Measurements from ENCODE around the gene CTCF. TPM values are rescaled to one million over a fixed set of nuclear protein-coding genes. Genes with fewer than 3 reads are reported as not detected.

The CTCF gene
- total and polyA plus RNA-seq, 4 donors, result 10.1 to 35.3 (median 15.5) TPM

- peak within 1 kb of the TSS; percentile 92 to 94 for H3K27ac ChIP-seq (ENCODE audit: low read depth in 1 of 2, low read length in 2 of 2)
- TF ChIP-seq YY1 (IDR thresholded peaks at IDR 0.05) (peak; percentile 10), NR2F2 (IDR thresholded peaks at IDR 0.05) (peak; percentile 71), EGR1 (IDR thresholded peaks at IDR 0.05; ENCODE audit: low read depth in 2 of 2) (no peak), REST (IDR thresholded peaks at IDR 0.05) (no peak), GABPA (IDR thresholded peaks at IDR 0.05 in 1 of 2, conservative IDR thresholded peaks at IDR 0.05 in 1 of 2) (peak in 1 of 2 donors; percentile 75), RXRA (IDR thresholded peaks at IDR 0.05) (no peak)
- H3K9me3 ChIP-seq (ENCODE audit: control insufficient read depth in 4 of 4, low read length in 3 of 4), result no peaks in the 10 kb centered on the region
- no peaks in the 10 kb centered on the region for H3K27me3 ChIP-seq (ENCODE audit: control insufficient read depth in 4 of 4, insufficient read depth in 4 of 4, low read length in 3 of 4)
- peak within 1 kb of the TSS; percentile 62 to 86 for H3K9ac ChIP-seq (ENCODE audit: low read depth in 1 of 2, low read length in 2 of 2)
- peak; percentile 81 for DNase-seq (ENCODE audit: low spot score)
- H3K36me3 ChIP-seq (ENCODE audit: control insufficient read depth in 4 of 4, insufficient read depth in 3 of 4, low read depth in 1 of 4, low read length in 3 of 4), result no peaks in the 10 kb centered on the region
- 4% methylated on average over 78 of the region's 78 CpGs for WGBS
- H3K4me1 ChIP-seq (ENCODE audit: control insufficient read depth in 4 of 4, insufficient read depth in 4 of 4, low read length in 3 of 4), result peaks cover 14 to 65% (median 45%) of the 10 kb centered on the region in 4 donors
- peak within 1 kb of the TSS; percentile 57 to 80 (median 70) for H3K4me3 ChIP-seq (ENCODE audit: low read depth in 1 of 3, low read length in 3 of 3)
Measured at GRCh38 chr16:67666559-67667452, 104.5 kb downstream of the CTCF start, which contains the start of the genes C16orf86 and ENKD1. TSS of gene C16orf86 (plus strand) at chr16:67666814. CDS start at chr16:67666971, 157 bp downstream. TSS of gene ENKD1 (minus strand) at chr16:67666750. CDS start at chr16:67666442, 308 bp downstream.

- Histone ChIP-seq H3K9ac (ENCODE audit: low read depth in 1 of 2, low read length in 2 of 2) (peak overlapping the region; percentile 62 to 86), H3K36me3 (ENCODE audit: control insufficient read depth in 4 of 4, insufficient read depth in 3 of 4, low read depth in 1 of 4, low read length in 3 of 4) (no peaks in the 10 kb centered on the region), H3K9me3 (ENCODE audit: control insufficient read depth in 4 of 4, low read length in 3 of 4) (no peaks in the 10 kb centered on the region), H3K27ac (ENCODE audit: low read depth in 1 of 2, low read length in 2 of 2) (peak overlapping the region; percentile 92 to 94), H3K27me3 (ENCODE audit: control insufficient read depth in 4 of 4, insufficient read depth in 4 of 4, low read length in 3 of 4) (no peaks in the 10 kb centered on the region), H3K4me1 (ENCODE audit: control insufficient read depth in 4 of 4, insufficient read depth in 4 of 4, low read length in 3 of 4) (peaks cover 16 to 61% (median 43%) of the 10 kb centered on the region in 4 donors), H3K4me3 (ENCODE audit: low read depth in 1 of 3, low read length in 3 of 3) (peak overlapping the region; percentile 57 to 80 (median 70))
- TF ChIP-seq FOXA2 (IDR thresholded peaks at IDR 0.05), result no peak
- no peak for TF ChIP-seq JUND (IDR thresholded peaks at IDR 0.05)
- TF ChIP-seq ATF3 (IDR thresholded peaks at IDR 0.05), result no peak
- TF ChIP-seq TAF1 (conservative IDR thresholded peaks at IDR 0.05), result no peak
- TF ChIP-seq HNF4G (IDR thresholded peaks at IDR 0.05), result no peak
- TF ChIP-seq SP1 (IDR thresholded peaks at IDR 0.05), result no peak
- no peak for TF ChIP-seq REST (IDR thresholded peaks at IDR 0.05)
- no peak for TF ChIP-seq MAX (IDR thresholded peaks at IDR 0.05)
- no peak for TF ChIP-seq RXRA (IDR thresholded peaks at IDR 0.05)
- TF ChIP-seq FOXA1 (IDR thresholded peaks at IDR 0.05), result no peak
- no peak for TF ChIP-seq ZBTB33 (IDR thresholded peaks at IDR 0.05)
- no peak for TF ChIP-seq NR2F2 (IDR thresholded peaks at IDR 0.05)
- TF ChIP-seq HNF4A (conservative IDR thresholded peaks at IDR 0.05), result no peak
- no peak for TF ChIP-seq RAD21 (IDR thresholded peaks at IDR 0.05)
- TF ChIP-seq CTCF (IDR thresholded peaks at IDR 0.05; ENCODE audit: low read depth, low read length, missing input control), result no peak
- TF ChIP-seq YY1 (IDR thresholded peaks at IDR 0.05), result no peak
- TF ChIP-seq GABPA (IDR thresholded peaks at IDR 0.05 in 1 of 2, conservative IDR thresholded peaks at IDR 0.05 in 1 of 2), result no peak
- no peak for DNase-seq (ENCODE audit: low spot score)
- WGBS, result 41% methylated on average over 10 of the region's 10 CpGs
Measured at GRCh38 chr16:67667453-67667816, 105.1 kb downstream of the CTCF start.
